ENCODE results near the gene BEX3.

- TF ChIP-seq EZH2 (IDR thresholded peaks at IDR 0.05; ENCODE audit: low read length, missing control alignments) = no peak
- no peak for TF ChIP-seq CTCF (conservative IDR thresholded peaks at IDR 0.05 in 1 of 2, IDR thresholded peaks at IDR 0.05 in 1 of 2; ENCODE audit: low read depth in 1 of 2, low read length in 2 of 2)
Measured at GRCh38 chrX:103361798-103362197, 14.5 kb upstream of the BEX3 start.
